ENCODE data around the gene B3GAT1. TPM values are rescaled to one million over a fixed set of nuclear protein-coding genes. Genes with fewer than 3 reads are reported as not detected.

The B3GAT1 gene
- total RNA-seq, 2 donors from 2014 or later: 20.6 to 29.5 TPM

DNA sequence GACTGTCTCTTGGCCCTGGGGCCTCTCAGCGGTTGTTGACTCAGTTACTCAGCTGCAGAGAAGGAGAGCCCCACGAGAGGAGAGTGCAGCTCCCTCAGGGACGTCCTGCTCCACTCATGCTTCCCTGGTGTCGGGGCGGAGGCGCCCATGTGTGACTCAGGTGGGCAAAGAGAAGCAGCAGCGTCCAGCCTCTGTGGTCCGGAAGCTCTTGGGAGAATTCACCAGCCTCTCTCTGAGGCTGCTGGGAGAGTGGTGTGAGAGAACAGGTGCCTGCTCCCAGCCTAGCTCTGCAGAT is 54.5 kb downstream of the B3GAT1 start:
- Mint-ChIP-seq H3K27me3 (ENCODE audit: insufficient read depth) (peaks cover 6% of the 10 kb centered on the region), H3K4me1 (peaks cover 1% of the 10 kb centered on the region), H3K36me3 (ENCODE audit: low read depth) (peaks cover 2% of the 10 kb centered on the region), H3K9me3 (peaks cover 2% of the 10 kb centered on the region), H3K4me3 (no peak overlapping the region), H3K27ac (no peak overlapping the region)
- Histone ChIP-seq H3K9me3 (ENCODE audit: control insufficient read depth, low read length) (no peaks in the 10 kb centered on the region), H3K9ac (ENCODE audit: extremely low read depth, low read length, poor library complexity, severe bottlenecking) (no peak overlapping the region), H3K4me1 (ENCODE audit: control insufficient read depth, insufficient read depth, low read length) (no peaks in the 10 kb centered on the region), H3K27ac (ENCODE audit: low read depth, low read length) (no peak overlapping the region), H3K4me3 (ENCODE audit: low read length) (no peak overlapping the region), H3K27me3 (ENCODE audit: control insufficient read depth, insufficient read depth, low read length, poor library complexity, severe bottlenecking) (no peaks in the 10 kb centered on the region), H3K36me3 (ENCODE audit: control insufficient read depth, insufficient read depth, low read length) (no peaks in the 10 kb centered on the region)
- DNase-seq: peak; percentile 31
- TF ChIP-seq, protein P1, sequence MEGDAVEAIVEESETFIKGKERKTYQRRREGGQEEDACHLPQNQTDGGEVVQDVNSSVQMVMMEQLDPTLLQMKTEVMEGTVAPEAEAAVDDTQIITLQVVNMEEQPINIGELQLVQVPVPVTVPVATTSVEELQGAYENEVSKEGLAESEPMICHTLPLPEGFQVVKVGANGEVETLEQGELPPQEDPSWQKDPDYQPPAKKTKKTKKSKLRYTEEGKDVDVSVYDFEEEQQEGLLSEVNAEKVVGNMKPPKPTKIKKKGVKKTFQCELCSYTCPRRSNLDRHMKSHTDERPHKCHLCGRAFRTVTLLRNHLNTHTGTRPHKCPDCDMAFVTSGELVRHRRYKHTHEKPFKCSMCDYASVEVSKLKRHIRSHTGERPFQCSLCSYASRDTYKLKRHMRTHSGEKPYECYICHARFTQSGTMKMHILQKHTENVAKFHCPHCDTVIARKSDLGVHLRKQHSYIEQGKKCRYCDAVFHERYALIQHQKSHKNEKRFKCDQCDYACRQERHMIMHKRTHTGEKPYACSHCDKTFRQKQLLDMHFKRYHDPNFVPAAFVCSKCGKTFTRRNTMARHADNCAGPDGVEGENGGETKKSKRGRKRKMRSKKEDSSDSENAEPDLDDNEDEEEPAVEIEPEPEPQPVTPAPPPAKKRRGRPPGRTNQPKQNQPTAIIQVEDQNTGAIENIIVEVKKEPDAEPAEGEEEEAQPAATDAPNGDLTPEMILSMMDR (conservative IDR thresholded peaks at IDR 0.05): no peak
- WGBS, 2 experiments (ENCODE audit: insufficient coverage in 1 of 2, insufficient read length in 1 of 2): 80 to 87% methylated on average over 2 to 8 of the region's 8 CpGs

DNA sequence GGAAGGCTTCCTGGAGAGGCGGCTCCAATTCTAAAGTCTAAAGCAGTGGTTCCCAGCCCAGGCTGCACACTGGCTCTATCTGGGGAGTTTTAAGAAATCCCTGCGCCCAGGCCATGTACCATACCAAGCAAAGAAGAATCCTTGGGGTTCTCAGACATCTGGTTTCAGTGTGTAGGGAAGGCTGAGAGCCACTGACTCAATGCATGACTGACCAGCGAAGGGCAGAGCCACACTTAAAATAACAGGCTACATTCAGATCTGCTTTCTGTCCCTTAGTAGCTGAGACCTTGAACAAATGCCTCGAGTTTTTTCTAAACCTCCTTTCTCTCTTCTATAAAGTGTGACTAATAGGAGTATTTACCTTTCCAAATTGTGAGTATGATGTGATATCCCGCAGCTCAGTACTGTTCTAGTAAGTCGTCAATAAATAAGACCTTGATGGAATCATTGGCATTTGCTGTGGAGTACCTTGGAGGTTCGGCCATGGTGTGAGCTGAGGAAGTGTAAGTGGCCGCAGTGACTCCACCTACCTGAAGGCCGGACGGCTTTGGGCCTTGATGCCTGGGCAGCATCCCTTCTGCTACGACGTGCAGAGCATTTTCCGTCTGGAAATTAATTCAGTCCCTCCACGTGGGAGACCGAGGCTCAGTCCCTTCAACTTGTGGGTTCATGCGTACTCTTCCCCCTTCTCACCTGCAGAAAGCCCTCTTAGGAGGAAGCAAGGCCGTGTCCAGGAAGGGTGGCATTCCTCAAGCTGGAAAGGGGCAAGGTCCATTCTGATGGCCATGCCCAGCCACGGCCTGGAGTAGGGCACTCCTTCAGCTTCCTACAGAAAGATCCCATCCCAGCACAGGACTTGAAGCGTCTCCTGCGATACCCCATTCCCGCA is 55.1 kb downstream of the B3GAT1 start:
- H3K9me3 Mint-ChIP-seq: peaks cover 2% of the 10 kb centered on the region
- no peak overlapping the region for H3K4me3 ChIP-seq (ENCODE audit: low read length)
- H3K27me3 Mint-ChIP-seq (ENCODE audit: insufficient read depth): peaks cover 6% of the 10 kb centered on the region
- H3K36me3 ChIP-seq (ENCODE audit: control insufficient read depth, insufficient read depth, low read length): no peaks in the 10 kb centered on the region
- no peak overlapping the region for H3K27ac ChIP-seq (ENCODE audit: low read depth, low read length)
- H3K4me3 Mint-ChIP-seq: no peak overlapping the region
- no peaks in the 10 kb centered on the region for H3K9me3 ChIP-seq (ENCODE audit: control insufficient read depth, low read length)
- H3K27ac Mint-ChIP-seq: no peak overlapping the region
- H3K4me1 ChIP-seq (ENCODE audit: control insufficient read depth, insufficient read depth, low read length): no peaks in the 10 kb centered on the region
- DNase-seq: peak; percentile 26
- H3K27me3 ChIP-seq (ENCODE audit: control insufficient read depth, insufficient read depth, low read length, poor library complexity, severe bottlenecking): no peaks in the 10 kb centered on the region
- H3K4me1 Mint-ChIP-seq: peaks cover 1% of the 10 kb centered on the region
- H3K36me3 Mint-ChIP-seq (ENCODE audit: low read depth): peaks cover 2% of the 10 kb centered on the region
- TF ChIP-seq, protein P1 (conservative IDR thresholded peaks at IDR 0.05): no peak
- WGBS, 2 experiments (ENCODE audit: insufficient coverage in 1 of 2, insufficient read length in 1 of 2): 93 to 95% methylated on average over 16 to 21 of the region's 21 CpGs
- no peak overlapping the region for H3K9ac ChIP-seq (ENCODE audit: extremely low read depth, low read length, poor library complexity, severe bottlenecking)

DNA sequence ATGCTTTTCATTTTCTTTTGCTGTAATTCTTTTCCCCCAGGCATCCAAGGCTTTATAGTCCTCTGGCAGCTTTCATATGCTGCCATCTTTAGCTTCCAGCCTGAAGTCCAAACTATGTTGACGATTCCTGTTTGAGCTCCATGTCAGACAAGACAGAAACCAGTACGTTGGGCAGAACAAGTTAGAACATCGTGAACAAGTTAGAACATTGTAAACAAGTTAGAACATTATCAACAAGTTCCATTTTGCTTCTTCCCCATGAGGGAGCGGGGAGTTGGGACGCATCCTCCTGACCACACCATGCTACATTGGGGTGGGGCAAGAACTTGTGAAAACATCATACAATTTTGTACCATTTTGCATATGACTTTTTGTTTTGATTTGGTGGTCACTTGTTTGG is 56.4 kb downstream of the B3GAT1 start:
- TF ChIP-seq, protein P1 (conservative IDR thresholded peaks at IDR 0.05): no peak
- H3K27me3 Mint-ChIP-seq (ENCODE audit: insufficient read depth): peaks cover 6% of the 10 kb centered on the region

More for the DNA sequence above, 56.4 kb downstream of the B3GAT1 start:
- Histone ChIP-seq H3K36me3 (ENCODE audit: control insufficient read depth, insufficient read depth, low read length) (no peaks in the 10 kb centered on the region), H3K9ac (ENCODE audit: extremely low read depth, low read length, poor library complexity, severe bottlenecking) (no peak overlapping the region), H3K4me1 (ENCODE audit: control insufficient read depth, insufficient read depth, low read length) (no peaks in the 10 kb centered on the region), H3K9me3 (ENCODE audit: control insufficient read depth, low read length) (no peaks in the 10 kb centered on the region), H3K27me3 (ENCODE audit: control insufficient read depth, insufficient read depth, low read length, poor library complexity, severe bottlenecking) (no peaks in the 10 kb centered on the region), H3K4me3 (ENCODE audit: low read length) (no peak overlapping the region), H3K27ac (ENCODE audit: low read depth, low read length) (no peak overlapping the region)
- H3K9me3 Mint-ChIP-seq: peaks cover 2% of the 10 kb centered on the region
- H3K4me3 Mint-ChIP-seq: no peak overlapping the region
- DNase-seq: peak; percentile 10
- 91 to 97% methylated on average over 3 to 5 of the region's 5 CpGs for WGBS, 2 experiments (ENCODE audit: insufficient coverage in 1 of 2, insufficient read length in 1 of 2)
- peaks cover 2% of the 10 kb centered on the region for H3K36me3 Mint-ChIP-seq (ENCODE audit: low read depth)
- no peak overlapping the region for H3K27ac Mint-ChIP-seq
- H3K4me1 Mint-ChIP-seq: peaks cover 1% of the 10 kb centered on the region

Data from endodermal cell (in vitro differentiated cells).